Measurements from ENCODE around the gene FAM168A. TPM values are rescaled to one million over a fixed set of nuclear protein-coding genes. Genes with fewer than 3 reads are reported as not detected.

The FAM168A gene
- total and polyA plus RNA-seq, 10 of the 15 experiments (the other 5 are each of a cell fraction or from before 2014, with no cell fraction given): 1.7 to 20.0 (median 10.0) TPM

DNA sequence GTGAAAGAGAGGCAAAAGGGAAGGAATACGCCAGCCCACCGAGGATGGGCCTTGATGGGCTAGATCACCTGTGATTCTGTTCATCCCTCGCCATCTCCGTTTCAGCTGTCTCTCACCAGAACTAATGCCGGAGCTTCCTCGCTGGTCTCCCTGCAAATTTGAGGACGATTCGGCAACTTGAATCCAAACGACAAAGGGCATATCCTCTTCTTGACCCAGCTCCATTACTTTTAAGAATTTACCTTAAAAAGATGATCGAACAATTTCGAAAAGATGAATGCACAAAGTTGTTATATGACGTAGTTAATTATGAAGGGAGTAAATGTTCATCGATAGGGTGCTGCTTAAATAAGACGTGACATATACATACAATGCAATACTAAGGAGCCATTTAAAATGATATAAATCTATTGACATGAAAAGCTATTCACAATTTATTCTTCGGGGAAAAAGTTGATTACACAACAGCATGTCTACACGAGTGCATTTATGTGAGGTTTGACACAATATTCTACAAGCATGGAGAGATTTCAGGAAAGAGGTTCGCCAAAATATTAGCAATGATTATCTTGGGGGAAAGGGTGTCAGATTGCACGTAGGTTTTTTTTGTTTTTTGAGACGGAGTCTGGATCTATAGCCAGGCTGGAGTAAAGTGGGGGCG, 937 bp upstream of the FAM168A start:
- Histone ChIP-seq H2AFZ (ENCODE audit: control insufficient read depth, low read depth, low read length) (peak overlapping the region; percentile 100), H4K20me1 (ENCODE audit: control insufficient read depth, insufficient read depth) (no peaks in the 10 kb centered on the region), H3K27me3 (replicated peaks in 1 of 2; ENCODE audit: control insufficient read depth in 2 of 2, insufficient read depth in 2 of 2, low read length in 1 of 2) (no peaks in the 10 kb centered on the region), H3K9ac (ENCODE audit: control insufficient read depth, insufficient read depth, low read length) (peak overlapping the region; percentile 84), H3K36me3 (ENCODE audit: control insufficient read depth in 2 of 2, insufficient read depth in 2 of 2, low read length in 1 of 2) (no peaks in the 10 kb centered on the region), H3K9me3 (replicated peaks; ENCODE audit: control insufficient read depth, insufficient read depth, low read length) (no peaks in the 10 kb centered on the region), H3K27ac (ENCODE audit: control insufficient read depth, insufficient read depth) (peak overlapping the region; percentile 47), H3K4me3 (peak overlapping the region; percentile 77), H3K4me2 (ENCODE audit: control insufficient read depth, insufficient read depth) (peak overlapping the region; percentile 70), H3K79me2 (ENCODE audit: control insufficient read depth, insufficient read depth, low read length) (peaks cover 17% of the 10 kb centered on the region), H3K4me1 (ENCODE audit: control insufficient read depth, insufficient read depth, low read length) (no peaks in the 10 kb centered on the region)
- intact Hi-C loops (cut with micrococcal nuclease; ENCODE audit: unreplicated experiment): no loop called here
- no peak for DNase-seq (ENCODE audit: low read depth, low spot score)
- ChIA-PET RAD21 (ENCODE audit: unreplicated experiment) (interaction anchor here (1.0 to 1.6 kb wide), 7 partner anchors 21 to 214 kb away, joined by 3 to 7 read pairs (median 4); no protein-coding TSS in a partner anchor), SMC1A (ENCODE audit: uncharacterized antibody, unreplicated experiment) (interaction anchor here (0.8 to 1.9 kb wide), 13 partner anchors 10 to 248 kb away, joined by 3 to 9 read pairs (median 4); no protein-coding TSS in a partner anchor), POLR2A (interaction anchor here (0.9 to 1.5 kb wide), 4 partner anchors 18 to 214 kb away, joined by 3 to 6 read pairs (median 4); no protein-coding TSS in a partner anchor), CTCF (interaction anchor here (0.8 to 1.7 kb wide), 6 partner anchors 10 to 120 kb away, joined by 3 to 10 read pairs (median 4); no protein-coding TSS in a partner anchor)
- no peak for FAIRE-seq
- no peak; the same call in 2 of the 3 replicates for ATAC-seq
- WGBS (ENCODE audit: insufficient coverage, insufficient replicate concordance, low lambda C conversion rate, missing lambda C conversion rate): 21% methylated on average over 20 of the region's 20 CpGs
- in situ Hi-C loops (cut with MboI): no loop called here
- TSS peak; percentile 99 for BruUV-seq (replicated peaks)
- TF ChIP-seq, protein P1, sequence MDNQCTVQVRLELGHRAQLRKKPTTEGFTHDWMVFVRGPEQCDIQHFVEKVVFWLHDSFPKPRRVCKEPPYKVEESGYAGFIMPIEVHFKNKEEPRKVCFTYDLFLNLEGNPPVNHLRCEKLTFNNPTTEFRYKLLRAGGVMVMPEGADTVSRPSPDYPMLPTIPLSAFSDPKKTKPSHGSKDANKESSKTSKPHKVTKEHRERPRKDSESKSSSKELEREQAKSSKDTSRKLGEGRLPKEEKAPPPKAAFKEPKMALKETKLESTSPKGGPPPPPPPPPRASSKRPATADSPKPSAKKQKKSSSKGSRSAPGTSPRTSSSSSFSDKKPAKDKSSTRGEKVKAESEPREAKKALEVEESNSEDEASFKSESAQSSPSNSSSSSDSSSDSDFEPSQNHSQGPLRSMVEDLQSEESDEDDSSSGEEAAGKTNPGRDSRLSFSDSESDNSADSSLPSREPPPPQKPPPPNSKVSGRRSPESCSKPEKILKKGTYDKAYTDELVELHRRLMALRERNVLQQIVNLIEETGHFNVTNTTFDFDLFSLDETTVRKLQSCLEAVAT (IDR thresholded peaks at IDR 0.05): peak; percentile 72
- TF ChIP-seq ZNF384 (IDR thresholded peaks at IDR 0.05; ENCODE audit: borderline replicate concordance, low read depth, low read length) (no peak), HDGF (IDR thresholded peaks at IDR 0.05) (no peak), NR2C2 (IDR thresholded peaks at IDR 0.05; ENCODE audit: borderline replicate concordance, control insufficient read depth, insufficient read length, low read depth) (no peak), IKZF2 (IDR thresholded peaks at IDR 0.05) (0 out of 4 replicates have a peak, but pooled peaks of 1 of the 2 experiments have one; percentile 7), WRNIP1 (IDR thresholded peaks at IDR 0.05; ENCODE audit: borderline replicate concordance, low read depth, low read length) (no peak), BMI1 (IDR thresholded peaks at IDR 0.05; ENCODE audit: borderline replicate concordance) (no peak), TBL1XR1 (IDR thresholded peaks at IDR 0.05; ENCODE audit: low read depth, low read length) (no peak), ATF7 (IDR thresholded peaks at IDR 0.05; ENCODE audit: low read depth) (peak; percentile 29; the same call in 1 of the 2 replicates), HDAC2 (IDR thresholded peaks at IDR 0.05) (no peak), NFYB (IDR thresholded peaks at IDR 0.05; ENCODE audit: insufficient read depth, low read depth, low read length) (no peak), HDAC6 (IDR thresholded peaks at IDR 0.05; ENCODE audit: unreplicated experiment) (no peak), SREBF2 (IDR thresholded peaks at IDR 0.05; ENCODE audit: low read length) (no peak), SP1 (IDR thresholded peaks at IDR 0.05; ENCODE audit: low read depth, low read length) (no peak), POLR2A (IDR thresholded peaks at IDR 0.05; ENCODE audit: low read depth, low read length) (no peak), NRF1 (conservative IDR thresholded peaks at IDR 0.05; ENCODE audit: low read depth, low read length) (no peak), POLR2AphosphoS5 (IDR thresholded peaks at IDR 0.05; ENCODE audit: low read length) (no peak)
- TF ChIP-seq, protein P2, sequence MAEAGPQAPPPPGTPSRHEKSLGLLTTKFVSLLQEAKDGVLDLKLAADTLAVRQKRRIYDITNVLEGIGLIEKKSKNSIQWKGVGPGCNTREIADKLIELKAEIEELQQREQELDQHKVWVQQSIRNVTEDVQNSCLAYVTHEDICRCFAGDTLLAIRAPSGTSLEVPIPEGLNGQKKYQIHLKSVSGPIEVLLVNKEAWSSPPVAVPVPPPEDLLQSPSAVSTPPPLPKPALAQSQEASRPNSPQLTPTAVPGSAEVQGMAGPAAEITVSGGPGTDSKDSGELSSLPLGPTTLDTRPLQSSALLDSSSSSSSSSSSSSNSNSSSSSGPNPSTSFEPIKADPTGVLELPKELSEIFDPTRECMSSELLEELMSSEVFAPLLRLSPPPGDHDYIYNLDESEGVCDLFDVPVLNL (IDR thresholded peaks at IDR 0.05; ENCODE audit: low read depth, low read length): no peak
- TF ChIP-seq, protein P3, sequence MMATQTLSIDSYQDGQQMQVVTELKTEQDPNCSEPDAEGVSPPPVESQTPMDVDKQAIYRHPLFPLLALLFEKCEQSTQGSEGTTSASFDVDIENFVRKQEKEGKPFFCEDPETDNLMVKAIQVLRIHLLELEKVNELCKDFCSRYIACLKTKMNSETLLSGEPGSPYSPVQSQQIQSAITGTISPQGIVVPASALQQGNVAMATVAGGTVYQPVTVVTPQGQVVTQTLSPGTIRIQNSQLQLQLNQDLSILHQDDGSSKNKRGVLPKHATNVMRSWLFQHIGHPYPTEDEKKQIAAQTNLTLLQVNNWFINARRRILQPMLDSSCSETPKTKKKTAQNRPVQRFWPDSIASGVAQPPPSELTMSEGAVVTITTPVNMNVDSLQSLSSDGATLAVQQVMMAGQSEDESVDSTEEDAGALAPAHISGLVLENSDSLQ (IDR thresholded peaks at IDR 0.05): 0 out of 2 replicates have a peak, but pooled peaks have one; percentile 52
- TF ChIP-seq, protein P4, sequence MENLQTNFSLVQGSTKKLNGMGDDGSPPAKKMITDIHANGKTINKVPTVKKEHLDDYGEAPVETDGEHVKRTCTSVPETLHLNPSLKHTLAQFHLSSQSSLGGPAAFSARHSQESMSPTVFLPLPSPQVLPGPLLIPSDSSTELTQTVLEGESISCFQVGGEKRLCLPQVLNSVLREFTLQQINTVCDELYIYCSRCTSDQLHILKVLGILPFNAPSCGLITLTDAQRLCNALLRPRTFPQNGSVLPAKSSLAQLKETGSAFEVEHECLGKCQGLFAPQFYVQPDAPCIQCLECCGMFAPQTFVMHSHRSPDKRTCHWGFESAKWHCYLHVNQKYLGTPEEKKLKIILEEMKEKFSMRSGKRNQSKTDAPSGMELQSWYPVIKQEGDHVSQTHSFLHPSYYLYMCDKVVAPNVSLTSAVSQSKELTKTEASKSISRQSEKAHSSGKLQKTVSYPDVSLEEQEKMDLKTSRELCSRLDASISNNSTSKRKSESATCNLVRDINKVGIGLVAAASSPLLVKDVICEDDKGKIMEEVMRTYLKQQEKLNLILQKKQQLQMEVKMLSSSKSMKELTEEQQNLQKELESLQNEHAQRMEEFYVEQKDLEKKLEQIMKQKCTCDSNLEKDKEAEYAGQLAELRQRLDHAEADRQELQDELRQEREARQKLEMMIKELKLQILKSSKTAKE (IDR thresholded peaks at IDR 0.05; ENCODE audit: low read depth, poor library complexity, severe bottlenecking): peak; percentile 16
